ENCODE data around the gene NUTM1. TPM values are rescaled to one million over a fixed set of nuclear protein-coding genes. Genes with fewer than 3 reads are reported as not detected.

The NUTM1 gene
- polyA plus RNA-seq, 1 of the 3 experiments (the other 2 are of a cell fraction), result not detected

- TF ChIP-seq EP300 (IDR thresholded peaks at IDR 0.05; ENCODE audit: borderline replicate concordance in 1 of 2, low read depth in 1 of 2, low read length in 1 of 2) (no peak), SIN3A (IDR thresholded peaks at IDR 0.05; ENCODE audit: borderline replicate concordance, low read depth, low read length) (no peak)
These were observed 12.8 kb upstream of the NUTM1 start (continued) for GRCh38 chr15:34330279-34330678.

- no peaks in the 10 kb centered on the region for H3K36me3 ChIP-seq (replicated peaks in 1 of 2; ENCODE audit: control insufficient read depth in 1 of 2, insufficient read depth in 2 of 2, low read length in 1 of 2)
- H4K20me1 ChIP-seq (ENCODE audit: insufficient read depth), result no peaks in the 10 kb centered on the region
- no peak overlapping the region for H3K4me2 ChIP-seq
- no peak overlapping the region for H2AFZ ChIP-seq (ENCODE audit: low read depth)
- H3K4me1 ChIP-seq (ENCODE audit: control insufficient read depth in 1 of 2, insufficient read depth in 2 of 2, low read depth in 1 of 2, low read length in 1 of 2), result peaks cover 7 to 19% of the 10 kb centered on the region in 2 experiments; a peak in 3 of 4 replicates
- H3K79me2 ChIP-seq (ENCODE audit: insufficient read depth), result peaks cover 29% of the 10 kb centered on the region
- ChIA-PET CTCF (no interaction called here), POLR2A (no interaction called here)
- H3K27me3 ChIP-seq (ENCODE audit: insufficient read depth), result no peaks in the 10 kb centered on the region
- H3K9me3 ChIP-seq, result no peaks in the 10 kb centered on the region
- no peak for TF ChIP-seq PBX3 (IDR thresholded peaks at IDR 0.05)
- TF ChIP-seq FOXJ3 (CRISPR knock-in tag; IDR thresholded peaks at IDR 0.05), result no peak
- TF ChIP-seq, protein P1, sequence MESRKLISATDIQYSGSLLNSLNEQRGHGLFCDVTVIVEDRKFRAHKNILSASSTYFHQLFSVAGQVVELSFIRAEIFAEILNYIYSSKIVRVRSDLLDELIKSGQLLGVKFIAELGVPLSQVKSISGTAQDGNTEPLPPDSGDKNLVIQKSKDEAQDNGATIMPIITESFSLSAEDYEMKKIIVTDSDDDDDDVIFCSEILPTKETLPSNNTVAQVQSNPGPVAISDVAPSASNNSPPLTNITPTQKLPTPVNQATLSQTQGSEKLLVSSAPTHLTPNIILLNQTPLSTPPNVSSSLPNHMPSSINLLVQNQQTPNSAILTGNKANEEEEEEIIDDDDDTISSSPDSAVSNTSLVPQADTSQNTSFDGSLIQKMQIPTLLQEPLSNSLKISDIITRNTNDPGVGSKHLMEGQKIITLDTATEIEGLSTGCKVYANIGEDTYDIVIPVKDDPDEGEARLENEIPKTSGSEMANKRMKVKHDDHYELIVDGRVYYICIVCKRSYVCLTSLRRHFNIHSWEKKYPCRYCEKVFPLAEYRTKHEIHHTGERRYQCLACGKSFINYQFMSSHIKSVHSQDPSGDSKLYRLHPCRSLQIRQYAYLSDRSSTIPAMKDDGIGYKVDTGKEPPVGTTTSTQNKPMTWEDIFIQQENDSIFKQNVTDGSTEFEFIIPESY (IDR thresholded peaks at IDR 0.05; ENCODE audit: borderline replicate concordance, low read depth), result no peak
- TF ChIP-seq USF2 (IDR thresholded peaks at IDR 0.05; ENCODE audit: borderline replicate concordance, low read depth, low read length), result no peak
- TF ChIP-seq RCOR1 (IDR thresholded peaks at IDR 0.05; ENCODE audit: low read length), result no peak
- TF ChIP-seq, protein P2, sequence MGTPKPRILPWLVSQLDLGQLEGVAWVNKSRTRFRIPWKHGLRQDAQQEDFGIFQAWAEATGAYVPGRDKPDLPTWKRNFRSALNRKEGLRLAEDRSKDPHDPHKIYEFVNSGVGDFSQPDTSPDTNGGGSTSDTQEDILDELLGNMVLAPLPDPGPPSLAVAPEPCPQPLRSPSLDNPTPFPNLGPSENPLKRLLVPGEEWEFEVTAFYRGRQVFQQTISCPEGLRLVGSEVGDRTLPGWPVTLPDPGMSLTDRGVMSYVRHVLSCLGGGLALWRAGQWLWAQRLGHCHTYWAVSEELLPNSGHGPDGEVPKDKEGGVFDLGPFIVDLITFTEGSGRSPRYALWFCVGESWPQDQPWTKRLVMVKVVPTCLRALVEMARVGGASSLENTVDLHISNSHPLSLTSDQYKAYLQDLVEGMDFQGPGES (IDR thresholded peaks at IDR 0.05; ENCODE audit: low read depth, low read length), result no peak
- TF ChIP-seq SIN3A (IDR thresholded peaks at IDR 0.05; ENCODE audit: borderline replicate concordance, low read depth, low read length), result no peak
- no peak for TF ChIP-seq GATA2 (CRISPR knock-in tag; IDR thresholded peaks at IDR 0.05)
- no peak for TF ChIP-seq NFIC (IDR thresholded peaks at IDR 0.05; ENCODE audit: borderline replicate concordance)
- no peak for TF ChIP-seq POLR2AphosphoS5 (IDR thresholded peaks at IDR 0.05; ENCODE audit: low read depth, low read length)
- TF ChIP-seq ELF1 (IDR thresholded peaks at IDR 0.05), result no peak
- no peak for TF ChIP-seq SMC3 (IDR thresholded peaks at IDR 0.05; ENCODE audit: low read depth, low read length)
- TF ChIP-seq RXRA (IDR thresholded peaks at IDR 0.05; ENCODE audit: borderline replicate concordance, low read depth), result no peak
- DNase-seq, result no peak
- no peaks in the 10 kb centered on the region for H3K9me2 ChIP-seq
- H3F3A ChIP-seq (replicated peaks; ENCODE audit: insufficient read depth), result no peaks in the 10 kb centered on the region
- no peak overlapping the region for H3K9ac ChIP-seq
- WGBS (ENCODE audit: low lambda C conversion rate), result 94% methylated on average over 2 of the region's 2 CpGs
- H3K4me3 ChIP-seq (ENCODE audit: low read depth in 2 of 2, low read length in 1 of 2), result no peak overlapping the region
- H3K27ac ChIP-seq (ENCODE audit: low read depth in 2 of 2, low read length in 1 of 2), result no peak overlapping the region
These were observed 11.3 kb upstream of the NUTM1 start for GRCh38 chr15:34331809-34332208.

All from SK-N-SH (cell line).